H1 (cell line): ENCODE data around the gene RBMS1. TPM values are rescaled to one million over a fixed set of nuclear protein-coding genes. Genes with fewer than 3 reads are reported as not detected.

ENCODE experiments used
- CTCF ChIA-PET: fragments of 300-600 bp; sonication (Branson Sonifier 250); formaldehyde crosslinking; loops from one replicate; lab custom pipeline; 2021; ENCODE audit not compliant: partially characterized antibody; lab: Charles Lee
- POLR2A ChIA-PET: fragments of 300-600 bp; sonication (Branson Sonifier 250); formaldehyde crosslinking; loops from one replicate; lab custom pipeline; 2021; ENCODE audit warnings: inconsistent platforms; ENCODE audit not compliant: partially characterized antibody; lab: Charles Lee
- DNase-seq, 2 experiments: peaks; one replicate each; pipeline versions ENCODE4 v3.0.0 to v3.0.0-alpha.2; 2010 to 2022; ENCODE audit warnings: low spot score in 2 of 2, low read depth in 1 of 2, mixed read lengths in 1 of 2
- FAIRE-seq: peaks from 2 replicates; lab custom pipeline; 2011; peaks lifted over from hg19 to GRCh38; lab: Jason Lieb, UNC
- H2AFZ ChIP-seq: 2 replicates; pipeline ENCODE4 v1.8.1; 2012; ENCODE audit warnings: low read length, inconsistent platforms
- H2AK5ac ChIP-seq: 2 replicates; pipeline ENCODE4 v1.6.1; 2013; ENCODE audit warnings: low read depth, low read length
- H2BK120ac ChIP-seq: replicated peaks from 2 replicates; pipeline ENCODE3; 2013; ENCODE audit warnings: low read depth, low read length, inconsistent platforms
- H2BK12ac ChIP-seq: 2 replicates; pipeline ENCODE4 v1.6.1; 2013; ENCODE audit warnings: low read depth, low read length
- H2BK15ac ChIP-seq: 2 replicates; pipeline ENCODE4 v1.6.1; 2013; ENCODE audit warnings: low read length
- H2BK20ac ChIP-seq: 2 replicates; pipeline ENCODE4 v1.6.1; 2013; ENCODE audit warnings: low read length
- H2BK5ac ChIP-seq: 2 replicates; pipeline ENCODE4 v1.6.1; 2013; ENCODE audit warnings: low read depth, low read length
- H3K14ac ChIP-seq: 2 replicates; pipeline ENCODE4 v1.6.1; 2013; ENCODE audit warnings: inconsistent platforms; ENCODE audit not compliant: insufficient read length
- H3K18ac ChIP-seq: 2 replicates; pipeline ENCODE4 v1.6.1; 2013; ENCODE audit warnings: low read length; ENCODE audit errors: extremely low read depth
- H3K23ac ChIP-seq: 2 replicates; pipeline ENCODE4 v1.6.1; 2013; ENCODE audit warnings: inconsistent platforms; ENCODE audit not compliant: insufficient read length
- H3K23me2 ChIP-seq: 2 replicates; pipeline ENCODE4 v1.6.1; 2013; ENCODE audit warnings: low read depth, low read length
- H3K27ac ChIP-seq: 2 replicates; pipeline ENCODE4 v1.6.1; 2011; ENCODE audit warnings: low read depth, low read length, inconsistent platforms
- H3K27me3 ChIP-seq, 4 experiments: replicated peaks in 1 of 4; 1 replicate in 1 of 4; 2 replicates in 3 of 4; pipeline versions ENCODE4 v1.6.1 to v1.8.1; 2011 to 2013; ENCODE audit warnings: low read length in 3 of 4, mild to moderate bottlenecking in 3 of 4, inconsistent platforms in 2 of 4, mixed read lengths in 2 of 4, moderate library complexity in 1 of 4; ENCODE audit not compliant: control insufficient read depth in 3 of 4, insufficient read depth in 3 of 4; ENCODE audit errors: extremely low read depth in 1 of 4
- H3K36me3 ChIP-seq, 4 experiments: 2 replicates each; pipeline versions ENCODE4 v1.6.1 to v1.8.1; 2011 to 2013; ENCODE audit warnings: mild to moderate bottlenecking in 4 of 4, low read length in 3 of 4, moderate library complexity in 2 of 4, control low read depth in 1 of 4, inconsistent platforms in 1 of 4; ENCODE audit not compliant: insufficient read depth in 4 of 4, control insufficient read depth in 2 of 4
- H3K4ac ChIP-seq: replicated peaks from 2 replicates; pipeline ENCODE3; 2013; ENCODE audit warnings: low read length, low read depth, mixed read lengths, inconsistent platforms; ENCODE audit not compliant: insufficient read length
- H3K4me1 ChIP-seq, 4 experiments: replicated peaks in 1 of 4; 1 replicate in 1 of 4; 2 replicates in 3 of 4; pipeline versions ENCODE4 v1.6.1 to v1.8.1; 2011 to 2013; ENCODE audit warnings: low read length in 3 of 4, inconsistent platforms in 2 of 4, mixed read lengths in 1 of 4; ENCODE audit not compliant: insufficient read depth in 4 of 4, control insufficient read depth in 3 of 4
- H3K4me2 ChIP-seq, 2 experiments: 2 replicates each; pipeline versions ENCODE4 v1.6.1 to v1.8.1; 2011 to 2013; ENCODE audit warnings: low read depth in 2 of 2, low read length in 2 of 2, control low read depth in 1 of 2, inconsistent platforms in 1 of 2, mild to moderate bottlenecking in 1 of 2; ENCODE audit not compliant: insufficient read depth in 1 of 2
- H3K4me3 ChIP-seq, 4 experiments: fragments of 200-600, 300-600 bp in 1 of 4; sonication (generic), shearing (Covaris generic), sonication (Bioruptor Twin) in 1 of 4; 2 replicates each; pipeline versions ENCODE4 v1.5.1 to v1.8.1; 2011 to 2016; ENCODE audit warnings: low read length in 4 of 4, low read depth in 3 of 4, control low read depth in 2 of 4, inconsistent platforms in 2 of 4, mild to moderate bottlenecking in 2 of 4, mixed read lengths in 1 of 4, moderate library complexity in 1 of 4; ENCODE audit not compliant: insufficient read depth in 2 of 4; ENCODE audit errors: extremely low read depth in 1 of 4
- H3K56ac ChIP-seq: replicated peaks from 2 replicates; pipeline ENCODE3; 2013; ENCODE audit warnings: low read depth, mild to moderate bottlenecking, mixed read lengths, low read length, inconsistent platforms; ENCODE audit not compliant: insufficient read length
- H3K79me1 ChIP-seq: 2 replicates; pipeline ENCODE4 v1.6.1; 2013; ENCODE audit warnings: low read depth, low read length, control low read depth
- H3K79me2 ChIP-seq, 2 experiments: 2 replicates each; pipeline versions ENCODE4 v1.6.1 to v1.8.1; 2012 to 2013; ENCODE audit warnings: low read length in 2 of 2, mild to moderate bottlenecking in 2 of 2, inconsistent platforms in 1 of 2; ENCODE audit not compliant: insufficient read depth in 2 of 2, control insufficient read depth in 1 of 2
- H3K9ac ChIP-seq, 4 experiments: replicated peaks in 1 of 4; 1 replicate in 1 of 4; 2 replicates in 3 of 4; pipeline versions ENCODE4 v1.6.1 to v1.8.1; 2011 to 2013; ENCODE audit warnings: low read depth in 3 of 4, low read length in 3 of 4, control low read depth in 2 of 4, mild to moderate bottlenecking in 2 of 4, moderate library complexity in 2 of 4, inconsistent platforms in 1 of 4; ENCODE audit errors: extremely low read depth in 1 of 4
- H3K9me3 ChIP-seq, 2 experiments: 2 replicates each; pipeline versions ENCODE4 v1.6.1 to v1.8.1; 2012 to 2013; ENCODE audit warnings: mild to moderate bottlenecking in 2 of 2, moderate library complexity in 2 of 2, control low read depth in 1 of 2, inconsistent platforms in 1 of 2, low read depth in 1 of 2, low read length in 1 of 2, mixed read lengths in 1 of 2; ENCODE audit not compliant: insufficient read depth in 2 of 2
- H4K20me1 ChIP-seq, 2 experiments: replicated peaks in 1 of 2; 2 replicates each; pipeline versions ENCODE3 to v1.8.1; 2011 to 2013; ENCODE audit warnings: inconsistent platforms in 2 of 2, low read length in 2 of 2, mild to moderate bottlenecking in 1 of 2; ENCODE audit not compliant: insufficient read depth in 2 of 2, control insufficient read depth in 1 of 2
- H4K5ac ChIP-seq: 2 replicates; pipeline ENCODE4 v1.6.1; 2013; ENCODE audit warnings: low read length, low read depth, mixed read lengths, inconsistent platforms; ENCODE audit not compliant: insufficient read length
- H4K8ac ChIP-seq: 2 replicates; pipeline ENCODE4 v1.8.0; 2013; ENCODE audit warnings: mild to moderate bottlenecking, moderate library complexity, low read length, inconsistent platforms; ENCODE audit not compliant: insufficient read depth; ENCODE audit errors: extremely low read depth
- H4K91ac ChIP-seq: replicated peaks from 2 replicates; pipeline ENCODE3; 2013; ENCODE audit warnings: low read length, mixed read lengths, inconsistent platforms; ENCODE audit not compliant: insufficient read length
- CBX5 ChIP-seq: fragments of 300-800, 300-1000 bp; sonication (generic); IDR thresholded peaks from 2 replicates; pipeline ENCODE4 v1.7.1; 2016; ENCODE audit warnings: antibody characterized with exemption, low read length, low read depth
- CHD1 ChIP-seq: IDR thresholded peaks from 2 replicates; pipeline ENCODE4 v1.6.1; 2012; ENCODE audit warnings: low read depth, low read length, improper control_type of control experiment
- CHD2 ChIP-seq: IDR thresholded peaks from 2 replicates; pipeline ENCODE4 v1.6.1; 2012; ENCODE audit warnings: low read length, improper control_type of control experiment
- JUND ChIP-seq: IDR thresholded peaks from 2 replicates; pipeline ENCODE4 v1.6.1; 2011; ENCODE audit warnings: mild to moderate bottlenecking, improper control_type of control experiment, low read length
- PHF8 ChIP-seq: fragments of 200-600 bp; sonication (generic); conservative IDR thresholded peaks from 2 replicates; pipeline ENCODE4 v1.7.1; 2012; ENCODE audit warnings: low read depth, mild to moderate bottlenecking, inconsistent platforms, low read length, moderate library complexity
- RAD21 ChIP-seq, 2 experiments: IDR thresholded peaks in 1 of 2; conservative IDR thresholded peaks in 1 of 2; 2 replicates each; pipeline ENCODE4 v1.6.1; 2011; ENCODE audit warnings: low read depth in 2 of 2, low read length in 2 of 2, improper control_type of control experiment in 1 of 2, inconsistent platforms in 1 of 2, mild to moderate bottlenecking in 1 of 2, moderate library complexity in 1 of 2
- RXRA ChIP-seq: IDR thresholded peaks from 2 replicates; pipeline ENCODE4 v1.6.1; 2011; ENCODE audit warnings: low read depth, mild to moderate bottlenecking, low read length, moderate library complexity; ENCODE audit not compliant: insufficient read depth
- SIX5 ChIP-seq: IDR thresholded peaks from 2 replicates; pipeline ENCODE4 v1.6.1; 2011; ENCODE audit warnings: mild to moderate bottlenecking, low read depth, low read length
- SP4 ChIP-seq: IDR thresholded peaks from 2 replicates; pipeline ENCODE4 v1.6.1; 2012; ENCODE audit warnings: low read length, inconsistent platforms
- SUZ12 ChIP-seq: fragments of 200-600 bp; sonication (generic); IDR thresholded peaks from 2 replicates; pipeline ENCODE4 v1.6.1; 2012; ENCODE audit warnings: mild to moderate bottlenecking, inconsistent platforms, low read length, moderate library complexity, mixed read lengths
- TAF1 ChIP-seq: IDR thresholded peaks from 2 replicates; pipeline ENCODE4 v1.6.1; 2011; ENCODE audit warnings: mild to moderate bottlenecking, low read depth, low read length
- TAF7 ChIP-seq: optimal IDR thresholded peaks from 2 replicates; pipeline ENCODE3; 2011; ENCODE audit warnings: low read depth, mild to moderate bottlenecking, inconsistent platforms, low read length, moderate library complexity, borderline replicate concordance
- TEAD4 ChIP-seq: IDR thresholded peaks from 2 replicates; pipeline ENCODE4 v1.6.1; 2012; ENCODE audit warnings: low read depth, low read length, inconsistent platforms, mixed read lengths
- WGBS, 2 experiments: shearing (Covaris generic) in 1 of 2; methylation state at CpG; one replicate each; pipeline versions ENCODE4 v1.1.6 to v1.1.7; 2013 to 2015; ENCODE audit warnings: low lambda C conversion rate in 2 of 2, mixed read lengths in 2 of 2, inconsistent platforms in 1 of 2, low coverage in 1 of 2, missing lambda C conversion rate in 1 of 2; ENCODE audit not compliant: insufficient replicate concordance in 2 of 2, insufficient coverage in 1 of 2, insufficient read length in 1 of 2; ENCODE audit errors: extremely low coverage in 1 of 2, missing lambda C conversion rate in 1 of 2; 5-methylcytosine and 5-hydroxymethylcytosine counted together
- polyA plus RNA-seq, 7 experiments: library from polyadenylated mRNA; depleted of rRNA in 3 of 7; stranded (reverse) in 5 of 7; unstranded in 2 of 7; fragments of >200 nt in 5 of 7; fragments of 200-250 nt in 2 of 7; gene quantifications; 1 replicate in 5 of 7; 2 replicates in 1 of 7; 4 replicates in 1 of 7; pipeline versions ENCODE4 v1.2.1 to v1.2.3, GENCODE V29; 2011 to 2013; ENCODE audit warnings: missing spikeins in 2 of 7, mixed read lengths in 2 of 7
- total RNA-seq: library from RNA; stranded (reverse); fragmentation: NEBNext Ultra II Directional; extraction: Animal tissue kit (Norgen Biotek cat#: 25700); gene quantifications from 2 replicates; pipeline ENCODE4 v1.2.1, GENCODE V29; 2021

The RBMS1 gene
- total and polyA plus RNA-seq, 2 of the 8 experiments (the other 6 are each of a cell fraction or from before 2014, with no cell fraction given): 53.7 to 60.0 TPM

- FAIRE-seq: no peak
- H3K27ac ChIP-seq: no peak overlapping the region
- no peak overlapping the region for H3K56ac ChIP-seq
- H3K4me2 ChIP-seq: no peak overlapping the region
- H3K23me2 ChIP-seq: no peaks in the 10 kb centered on the region
- H4K5ac ChIP-seq: no peak overlapping the region
- H2BK120ac ChIP-seq: no peak overlapping the region
- no peak overlapping the region for H2BK5ac ChIP-seq
- WGBS, 2 experiments: 79% methylated on average over 2 of the region's 2 CpGs; no CpG with 5 or more reads in 1 of the 2 experiments
- CTCF ChIA-PET: interaction anchor here (1.2 to 2.0 kb wide), 4 partner anchors 21 to 563 kb away, joined by 3 to 6 read pairs (median 5); no protein-coding TSS in a partner anchor
- no peaks in the 10 kb centered on the region for H3K27me3 ChIP-seq
- no peak overlapping the region for H3K4me3 ChIP-seq
- H3K36me3 ChIP-seq: peaks cover 0 to 2% (median 0%) of the 10 kb centered on the region in 4 experiments; a peak in 1 of 8 replicates
- no peak overlapping the region for H3K18ac ChIP-seq
- no peak overlapping the region for H3K4ac ChIP-seq
- peaks cover under 1% of the 10 kb centered on the region; the same call in 1 of the 2 replicates for H3K79me1 ChIP-seq
- no peak overlapping the region for H2BK20ac ChIP-seq
- H4K8ac ChIP-seq: no peak overlapping the region
- no peak overlapping the region; the same call in 1 of the 2 replicates for H2BK12ac ChIP-seq
- H3K4me1 ChIP-seq: peaks cover 0 to 3% (median 0%) of the 10 kb centered on the region in 4 experiments; a peak in 1 of 7 replicates
- H4K20me1 ChIP-seq: no peaks in the 10 kb centered on the region
- no peaks in the 10 kb centered on the region for H3K9me3 ChIP-seq
- peaks cover 0 to 40% of the 10 kb centered on the region in 2 experiments; a peak in 3 of 4 replicates for H3K79me2 ChIP-seq
- POLR2A ChIA-PET: no interaction called here
- no peak overlapping the region for H3K23ac ChIP-seq
- H2BK15ac ChIP-seq: no peak overlapping the region
- no peak overlapping the region for H2AFZ ChIP-seq
- no peak overlapping the region for H3K14ac ChIP-seq
- no peak overlapping the region for H3K9ac ChIP-seq
- no peak overlapping the region for H2AK5ac ChIP-seq
- no peak overlapping the region for H4K91ac ChIP-seq
- no peak for DNase-seq
- TF ChIP-seq PHF8 (no peak), RAD21 (IDR thresholded peaks at IDR 0.05 in 1 of 2, conservative IDR thresholded peaks at IDR 0.05 in 1 of 2; ENCODE audit: low read depth in 2 of 2, low read length in 2 of 2) (no peak), CHD1 (no peak), TEAD4 (no peak), CBX5 (no peak), SP4 (no peak), TAF1 (no peak), RXRA (no peak), SIX5 (no peak), SUZ12 (no peak), TAF7 (no peak), CHD2 (no peak), JUND (no peak)
Measured at GRCh38 chr2:160355080-160355479, 138.5 kb downstream of the RBMS1 start.
